HG03565 (cell line): ENCODE measurements around the gene CRYBB1.
"Not testable (repeated sequence)": the region's sequence is repeated elsewhere in the genome, so short reads cannot be mapped to it uniquely, and the experiment has no call there.

Experiments used
- ATAC-seq: cut with Tn5 transposase; IDR thresholded peaks from one replicate; pipeline ENCODE4 v1.9.1; 2021; ENCODE audit warnings: mild to moderate bottlenecking, moderate library complexity; ENCODE audit not compliant: unreplicated experiment

CRYBB1 gene

DNA sequence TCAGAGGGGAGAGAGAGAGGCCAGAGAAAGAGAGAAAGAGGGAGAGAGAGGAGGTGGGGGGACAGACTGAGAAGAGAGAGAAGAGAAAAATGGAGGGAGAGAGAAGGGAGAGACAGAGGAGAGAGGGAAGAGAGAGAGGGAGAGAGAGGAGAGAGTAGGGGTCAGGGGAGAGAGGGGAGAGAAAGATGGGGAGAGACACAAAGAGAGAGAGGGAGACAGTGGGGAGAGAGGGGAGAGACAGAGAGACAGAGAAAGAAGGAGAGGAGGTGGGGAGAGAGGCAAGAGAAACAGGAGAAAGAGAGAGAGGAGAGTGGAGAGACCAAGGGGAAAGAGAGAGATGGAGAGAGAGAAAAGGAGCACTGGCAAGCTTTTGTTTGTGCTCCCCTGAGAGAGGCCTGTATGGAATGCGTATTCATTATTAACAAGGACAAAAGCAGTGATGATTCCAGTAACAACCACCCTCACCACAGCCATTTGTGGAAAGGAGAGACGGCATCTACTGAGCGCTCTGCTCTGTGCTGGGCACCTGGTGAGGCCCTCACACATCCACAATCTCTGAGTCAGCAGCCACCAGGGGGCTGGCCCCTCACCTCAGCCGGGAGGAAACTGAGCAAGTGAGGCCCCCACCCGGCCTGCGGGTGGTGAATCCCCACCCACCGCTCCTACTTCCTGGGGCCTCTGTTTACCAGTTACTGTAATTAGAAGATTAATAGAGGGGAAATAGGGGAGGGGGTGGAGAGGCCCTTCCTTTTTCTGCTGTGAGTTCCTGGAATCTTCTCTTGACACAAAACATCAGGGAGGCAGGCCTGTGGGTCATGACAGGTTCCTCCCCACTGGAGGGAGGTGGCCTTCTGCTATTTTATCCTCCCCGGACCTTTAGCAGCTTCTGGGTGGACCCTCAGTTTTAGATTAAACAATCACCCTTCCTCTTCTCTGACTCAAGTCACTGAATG lies 24.9 kb upstream of the CRYBB1 start:
- no peak for ATAC-seq

DNA sequence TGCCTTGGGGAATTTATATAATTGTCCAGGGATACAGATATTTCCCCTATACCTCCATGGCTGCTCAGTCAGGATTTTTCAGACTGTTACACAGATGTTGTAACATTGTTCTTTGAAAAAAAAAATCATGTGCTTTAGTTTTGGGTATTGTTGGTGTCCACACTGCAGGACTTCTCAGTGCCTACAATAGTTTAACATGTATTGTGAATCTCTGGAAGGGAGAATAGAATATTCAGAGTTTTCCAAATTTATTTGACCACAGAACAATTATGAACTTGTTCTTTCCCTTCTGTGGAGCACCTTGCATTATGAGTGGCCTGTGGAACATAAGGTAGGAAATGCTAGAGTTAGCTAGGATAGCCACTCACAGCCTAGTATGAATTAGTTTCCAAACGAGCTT lies 18.5 kb upstream of the CRYBB1 start:
- ATAC-seq = no peak

DNA sequence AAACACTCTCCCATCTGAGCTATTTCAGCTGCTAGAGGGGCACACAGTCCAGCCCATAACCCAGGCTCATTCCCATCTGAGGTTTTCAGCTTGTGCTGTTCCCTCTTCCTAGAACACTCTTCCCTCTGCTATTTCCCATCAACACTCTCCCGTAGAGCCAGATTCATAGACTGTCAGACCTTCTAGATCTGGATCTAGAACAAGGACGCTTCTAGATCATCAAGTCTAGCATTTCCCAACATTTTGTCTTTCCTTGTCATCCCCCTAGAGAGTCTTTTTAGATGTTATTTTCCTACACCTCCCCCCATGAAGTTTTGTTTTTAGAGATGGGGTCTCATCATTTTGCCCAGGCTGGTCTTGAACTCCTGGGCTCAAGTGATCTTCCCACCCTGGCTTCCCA lies 17.3 kb upstream of the CRYBB1 start:
- no peak for ATAC-seq

DNA sequence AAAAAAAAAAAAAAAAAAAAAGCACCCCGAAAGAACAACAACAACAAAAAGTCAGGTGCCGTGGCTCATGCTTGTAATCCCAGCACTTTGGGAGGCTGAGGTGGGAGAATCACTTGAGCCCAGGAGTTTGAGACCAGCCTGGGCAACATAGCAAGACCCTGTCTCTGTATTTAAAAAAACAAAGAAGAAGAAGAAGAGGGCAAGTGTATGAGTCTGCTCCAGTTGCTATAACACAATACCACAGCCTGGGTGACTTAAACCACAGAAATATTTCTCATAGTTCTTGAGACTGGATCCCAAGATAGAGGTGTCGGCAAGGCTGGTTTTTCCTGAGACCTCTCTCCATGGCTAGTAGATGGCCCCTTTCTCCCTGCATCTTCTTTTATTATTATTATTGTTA lies 16.4 kb upstream of the CRYBB1 start:
- ATAC-seq = no peak

DNA sequence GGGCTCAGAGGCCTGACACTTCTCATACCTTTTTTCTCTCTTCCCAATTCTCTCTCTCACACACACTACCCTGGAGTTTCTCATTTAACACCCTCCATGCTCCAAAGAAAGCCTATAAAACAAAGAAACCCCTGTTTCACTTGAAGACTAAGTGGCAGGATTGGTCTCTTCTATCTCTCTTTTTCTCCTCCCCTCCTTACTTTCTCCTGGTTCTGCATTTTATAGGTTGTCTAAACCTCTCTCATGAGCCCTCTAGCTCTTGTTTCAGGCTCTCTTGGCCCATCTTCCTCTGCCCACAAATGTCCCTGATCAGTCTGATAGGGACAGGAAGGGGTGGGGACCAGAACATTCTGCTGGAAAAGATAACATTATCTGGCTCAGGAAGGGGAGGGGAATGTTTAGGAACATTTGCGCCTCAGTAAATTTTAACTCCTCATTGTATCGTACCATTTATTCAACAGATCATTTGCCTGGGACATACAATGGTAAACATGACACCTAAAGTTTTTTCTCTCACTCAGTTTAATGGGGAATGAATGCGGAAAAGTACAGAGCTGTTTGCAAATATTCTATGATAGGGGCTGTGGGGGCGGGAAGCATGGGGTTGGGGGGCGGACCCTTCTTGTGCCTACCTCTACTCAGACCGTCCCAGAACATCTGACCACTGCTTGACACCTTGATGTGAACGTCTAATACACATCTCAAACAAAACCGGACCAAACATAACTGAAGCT lies 14.8 kb upstream of the CRYBB1 start:
- no peak for ATAC-seq

DNA sequence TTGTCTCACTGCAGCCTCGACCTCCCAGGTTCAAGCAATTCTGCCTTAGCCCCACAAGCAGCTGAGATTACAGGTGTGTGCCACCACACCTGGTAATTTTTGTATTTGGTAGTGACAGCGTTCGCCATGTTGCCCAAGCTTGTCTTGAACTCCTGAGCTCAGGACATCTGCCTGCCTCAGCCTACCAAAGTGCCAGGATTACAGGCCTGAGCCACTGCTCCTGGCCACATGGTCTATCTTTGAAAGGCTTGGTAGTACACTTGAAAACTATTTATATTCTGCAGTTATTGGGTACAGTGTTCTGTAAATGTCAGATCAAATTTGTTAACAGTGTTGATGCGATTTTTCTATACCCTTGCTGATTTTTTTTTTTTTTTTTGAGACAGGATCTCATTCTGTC lies 13.5 kb upstream of the CRYBB1 start:
- no peak for ATAC-seq

DNA sequence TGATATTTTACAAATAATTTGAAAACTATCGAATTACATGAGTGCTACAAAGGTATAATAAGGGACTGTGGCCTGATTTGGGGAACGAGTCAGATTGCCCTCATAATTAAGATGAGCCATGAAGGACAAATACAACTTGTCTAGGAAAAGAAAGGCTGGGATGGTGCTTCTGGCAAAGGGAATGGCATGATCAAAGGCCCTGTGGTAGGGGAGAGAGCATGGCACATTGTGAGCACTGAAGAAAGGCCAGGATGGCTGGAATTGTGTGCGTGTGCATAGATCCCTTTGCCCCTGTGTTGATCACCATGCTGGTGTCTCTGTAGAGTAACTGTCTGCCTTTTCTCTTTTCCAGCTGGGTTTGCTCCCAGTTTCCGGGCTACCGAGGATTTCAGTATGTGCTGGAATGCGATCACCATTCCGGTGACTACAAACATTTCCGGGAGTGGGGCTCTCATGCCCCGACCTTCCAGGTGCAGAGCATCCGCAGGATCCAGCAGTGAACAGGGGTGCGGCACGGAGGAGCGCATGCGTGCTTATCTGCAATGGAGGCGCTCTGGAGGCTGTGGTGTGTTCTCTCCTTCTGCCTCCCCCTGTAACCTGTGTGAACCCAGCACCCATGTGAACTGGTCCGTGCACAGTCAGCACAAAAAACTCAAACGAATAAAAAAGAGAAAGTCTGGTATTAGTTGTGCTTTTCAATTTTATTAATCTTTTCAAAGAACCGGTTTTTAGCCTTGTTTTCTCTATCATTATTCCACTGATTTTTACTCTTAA lies 12.3 kb upstream of the CRYBB1 start:
- no peak for ATAC-seq

DNA sequence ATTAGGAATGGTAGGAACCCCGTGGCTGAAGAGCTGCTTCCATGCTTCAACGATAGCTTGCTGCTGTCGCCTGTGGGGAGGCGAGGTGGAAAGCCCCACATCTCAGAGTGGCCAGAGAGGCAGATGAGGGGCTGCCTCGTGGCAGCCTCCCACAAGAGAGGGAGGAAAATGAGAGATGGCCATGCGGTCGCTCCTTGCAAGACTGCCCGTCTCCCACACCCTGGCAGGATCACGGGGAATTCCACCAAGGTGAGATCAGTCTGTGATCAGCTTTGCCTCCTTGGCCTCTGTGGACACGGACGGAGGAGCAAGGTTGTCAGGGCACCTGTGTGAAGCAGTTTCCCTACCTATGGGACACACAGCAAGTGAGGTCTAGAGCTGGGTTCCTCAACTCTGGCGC lies 7.0 kb upstream of the CRYBB1 start:
- no peak for ATAC-seq

DNA sequence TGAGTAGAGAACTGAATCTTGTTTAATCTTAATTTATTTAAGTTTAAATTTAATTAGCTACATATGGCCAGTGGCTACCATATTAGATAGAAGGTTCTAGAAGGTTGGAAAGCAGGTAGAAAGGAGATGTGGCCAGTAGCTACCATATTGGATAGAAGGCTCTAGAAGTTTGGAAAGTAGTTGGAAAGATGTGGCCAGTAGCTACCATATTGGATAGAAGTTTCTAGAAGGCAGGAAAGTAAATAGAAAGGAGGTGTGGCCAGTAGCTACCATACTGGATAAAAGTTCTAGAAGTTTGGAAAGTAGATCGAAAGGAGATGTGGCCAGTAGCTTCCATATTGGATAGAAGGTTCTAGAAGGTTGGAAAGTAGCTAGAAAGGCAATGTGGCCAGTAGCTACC lies 6.2 kb upstream of the CRYBB1 start:
- no peak for ATAC-seq

DNA sequence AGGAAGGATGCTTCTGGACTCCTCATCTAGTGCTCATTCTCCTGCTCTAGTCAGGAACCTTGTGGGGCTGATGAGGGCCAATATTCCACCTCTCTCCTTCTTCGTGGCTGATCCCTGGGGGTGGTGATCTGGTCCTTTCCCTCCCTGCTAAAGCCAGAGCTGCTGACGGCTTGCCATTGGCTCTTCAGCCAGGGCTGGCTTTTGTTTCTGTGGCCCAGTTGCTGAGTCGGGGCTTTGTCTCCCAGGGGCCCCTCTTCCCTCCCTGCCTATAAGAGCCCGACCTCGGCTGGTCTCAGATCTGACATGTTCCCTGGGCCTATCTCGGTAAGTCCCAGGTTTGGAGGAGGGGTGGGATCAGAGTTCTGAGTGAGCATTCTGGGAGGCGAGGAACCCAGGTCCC lies 3.8 kb upstream of the CRYBB1 start, which contains the start of gene CRYBA4:
Gene CRYBA4 (plus strand): TSS at position 301 of the 400 bp plus-strand sequence. CDS start 634 bp downstream, outside the sequence.
- no peak for ATAC-seq

DNA sequence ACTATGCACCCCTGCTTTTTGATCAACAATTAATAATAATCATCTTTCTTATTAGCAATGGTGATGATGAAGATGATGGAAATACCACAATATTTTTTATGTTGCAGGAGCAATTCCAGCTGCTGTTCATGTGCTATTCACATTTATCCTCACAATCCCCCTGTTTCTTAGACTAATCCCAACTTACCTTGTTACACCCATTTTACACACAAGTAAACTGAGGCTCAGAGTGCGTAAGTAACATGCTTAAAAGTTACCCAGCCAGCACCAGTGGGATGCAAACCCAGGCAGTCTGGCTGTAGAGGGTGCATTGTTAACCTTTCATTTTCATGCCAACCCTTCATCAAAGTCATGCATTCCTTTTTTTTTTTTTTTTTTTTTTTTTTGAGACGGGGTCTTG lies 2.4 kb upstream of the CRYBB1 start:
- ATAC-seq = no peak

DNA sequence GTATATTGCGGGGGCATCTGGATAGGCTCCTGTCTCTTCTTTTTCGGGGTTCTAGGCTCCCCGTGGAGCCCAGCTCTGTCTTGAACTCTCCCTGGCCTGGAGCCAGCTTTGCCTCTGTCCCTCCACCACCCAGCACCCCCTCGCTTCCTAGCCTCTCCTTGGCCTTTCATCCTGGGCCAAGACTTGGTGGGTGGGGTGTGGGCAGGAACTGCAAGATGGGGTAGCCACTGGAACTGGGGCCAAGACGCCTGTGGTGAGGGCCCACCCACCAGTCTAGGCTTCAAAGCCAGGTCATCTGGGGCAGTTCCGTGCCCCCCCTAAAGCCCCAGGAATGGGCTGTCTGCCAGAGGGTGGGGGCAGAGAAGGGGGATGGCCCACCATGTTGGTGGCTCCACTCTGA lies 1.7 kb upstream of the CRYBB1 start:
- ATAC-seq = no peak

DNA sequence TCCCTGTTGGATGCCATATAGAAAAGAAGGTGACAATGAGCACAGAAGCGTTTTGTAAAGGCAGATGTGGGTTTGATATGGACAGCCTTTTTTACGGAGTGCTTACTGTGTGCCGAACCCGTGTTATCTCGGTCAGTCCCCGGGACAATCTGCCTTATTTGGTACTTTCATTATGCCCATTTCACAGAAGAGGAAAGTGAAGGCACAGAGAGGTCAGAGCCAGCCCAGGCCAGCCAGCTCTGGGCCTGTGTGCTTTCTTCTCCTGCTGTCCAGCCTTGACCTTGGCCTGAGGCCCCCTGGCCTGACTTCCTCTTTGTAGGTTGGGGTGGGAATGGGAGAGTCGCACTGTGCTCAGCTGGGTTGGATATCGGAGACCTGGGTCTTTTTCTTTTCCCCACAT lies 628 bp upstream of the CRYBB1 start:
- ATAC-seq = no peak

DNA sequence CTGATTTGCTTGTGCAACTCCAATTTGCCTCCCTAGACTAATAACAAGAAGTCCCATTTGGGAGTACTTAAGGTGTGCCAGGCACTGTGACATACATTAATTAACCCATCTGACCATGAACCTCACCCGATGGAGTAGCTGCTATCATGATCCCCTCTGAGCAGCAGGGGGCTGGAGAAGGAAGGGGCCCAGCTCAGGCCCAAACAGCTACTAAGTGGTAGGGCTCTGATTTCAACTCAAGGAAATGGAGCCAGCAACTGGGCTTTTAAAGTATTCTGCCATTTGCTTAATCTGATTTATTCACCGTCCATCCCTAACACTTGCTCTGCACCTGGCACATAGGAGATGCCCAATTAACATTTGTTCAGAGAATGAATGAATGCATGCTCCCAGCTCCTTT lies 1.2 kb downstream of the CRYBB1 start:
- no peak for ATAC-seq

DNA sequence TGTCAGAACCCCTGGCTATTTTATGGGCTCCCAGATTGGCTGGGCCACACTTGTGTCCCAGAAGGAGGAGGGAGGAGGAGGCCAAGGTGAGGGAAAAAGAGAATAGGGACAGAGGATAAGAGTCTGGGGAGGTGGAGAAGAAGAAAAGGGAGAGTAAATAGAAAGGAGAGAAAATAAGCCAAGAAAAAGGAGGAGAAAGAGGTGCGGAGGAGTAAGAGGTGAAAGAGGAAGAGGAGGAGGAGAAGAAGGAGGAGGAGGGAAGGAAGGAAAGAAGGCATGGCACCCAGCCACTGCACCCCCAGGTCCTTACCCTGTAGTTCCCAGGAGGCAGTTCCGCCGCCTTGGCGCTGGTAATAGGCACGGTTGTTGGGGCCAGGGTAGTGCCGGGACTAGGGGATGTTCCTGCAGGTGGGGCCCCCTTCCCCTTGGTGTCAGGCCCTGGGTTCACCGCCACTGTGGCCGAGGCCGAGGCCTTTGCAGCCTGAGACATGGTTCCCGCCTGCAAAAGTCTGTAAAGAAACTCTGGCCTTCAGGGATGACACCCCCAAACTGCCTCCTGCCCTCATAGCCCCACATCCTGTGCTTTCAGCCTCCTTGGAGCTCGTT lies 1.9 kb downstream of the CRYBB1 start:
- no peak for ATAC-seq

DNA sequence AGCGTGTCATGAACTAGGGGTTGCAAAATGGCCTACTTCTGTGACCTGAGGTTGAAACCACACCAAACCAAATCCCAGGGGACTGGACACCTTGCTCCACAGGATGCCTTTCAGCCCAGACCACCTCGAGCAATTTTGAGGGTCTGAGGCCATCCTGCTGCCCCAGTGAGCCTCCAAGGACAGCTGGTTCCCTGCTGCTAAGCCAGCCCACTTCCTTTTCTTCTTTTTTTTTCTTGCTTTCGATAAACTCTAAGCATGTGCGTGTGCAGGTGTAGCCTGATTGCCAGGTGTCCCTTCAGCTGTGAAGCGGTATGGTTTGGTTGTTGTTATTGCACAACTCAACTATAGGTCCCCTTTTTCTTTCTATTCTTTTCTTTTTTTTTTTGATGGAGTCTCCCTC lies 2.7 kb downstream of the CRYBB1 start:
- ATAC-seq = no peak

DNA sequence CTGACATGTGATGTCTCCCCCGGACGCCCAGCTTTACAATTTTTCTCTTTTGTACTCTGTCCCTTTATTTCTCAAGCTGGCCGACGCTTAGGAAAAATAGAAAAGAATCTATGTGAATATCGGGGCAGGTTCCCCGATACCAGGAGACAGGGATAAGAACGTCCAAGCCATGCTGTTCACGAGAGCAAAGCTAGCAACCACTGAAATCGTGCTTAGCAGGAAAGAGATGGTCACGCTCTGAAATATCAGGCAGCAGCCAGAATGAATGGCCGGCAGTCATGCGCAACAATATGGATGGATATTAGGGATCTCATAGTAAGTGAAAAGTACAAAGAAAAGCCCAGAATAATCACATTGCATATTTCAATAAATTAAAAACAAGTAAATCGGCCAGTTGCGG lies 3.5 kb downstream of the CRYBB1 start:
- ATAC-seq = no peak

DNA sequence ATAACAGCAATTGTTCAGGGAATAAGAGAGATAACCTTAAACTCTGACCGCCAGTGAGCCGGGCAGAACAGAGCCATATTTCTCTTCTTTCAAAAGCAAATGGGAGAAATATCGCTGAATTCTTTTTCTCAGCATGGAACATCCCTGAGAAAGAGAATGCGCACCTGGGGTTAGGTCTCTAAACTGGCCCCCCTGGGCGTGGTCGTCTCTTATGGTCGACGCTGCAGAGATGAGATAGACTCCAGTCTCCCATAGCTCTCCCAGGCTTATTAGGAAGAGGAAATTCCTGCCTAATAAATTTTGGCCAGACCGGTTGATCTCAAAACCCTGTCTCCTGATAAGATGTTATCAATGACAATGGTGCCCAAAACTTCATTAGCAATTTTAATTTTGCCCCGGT lies 4.1 kb downstream of the CRYBB1 start:
- not testable (repeated sequence) for ATAC-seq

DNA sequence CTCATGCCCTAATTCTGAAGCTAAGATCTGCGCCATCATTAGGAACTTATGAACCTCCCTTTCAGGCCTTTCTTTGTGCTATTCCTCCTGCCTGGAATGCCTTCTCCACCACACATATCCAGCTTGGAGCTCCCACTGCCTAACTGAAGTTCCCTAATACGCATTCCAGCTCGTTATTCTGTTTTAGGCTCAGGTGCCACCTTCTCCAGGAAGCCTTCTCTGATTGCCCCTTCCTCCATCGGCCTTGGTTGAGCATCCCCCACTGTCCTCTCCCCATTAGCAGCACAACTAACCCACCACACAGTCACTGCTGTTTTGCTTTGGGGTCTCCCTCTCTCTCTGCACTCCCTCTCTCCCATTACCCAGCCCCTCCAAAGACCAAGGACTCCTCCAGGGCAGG lies 5.2 kb downstream of the CRYBB1 start:
- ATAC-seq = no peak

DNA sequence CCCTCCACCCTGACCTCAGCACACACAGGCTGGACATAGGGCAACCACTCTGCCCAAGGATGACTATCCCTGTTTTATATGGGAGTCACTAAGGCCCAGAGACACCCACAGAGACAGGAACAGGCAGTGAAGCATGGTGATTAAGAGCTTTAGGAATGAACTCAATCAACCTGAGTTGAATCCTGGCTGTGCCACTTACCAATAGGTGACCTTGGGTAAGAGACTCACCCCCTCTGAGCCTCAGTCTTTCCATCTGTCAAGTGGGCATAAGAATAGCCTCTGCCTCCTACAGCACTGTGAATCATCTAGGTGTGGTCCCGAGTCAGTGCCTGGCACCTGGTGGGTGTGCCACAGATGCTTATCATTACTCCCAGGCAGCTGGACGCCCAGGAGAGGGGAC lies 6.8 kb downstream of the CRYBB1 start:
- ATAC-seq = no peak
